ENCODE data around the gene SDHD. TPM values are rescaled to one million over a fixed set of nuclear protein-coding genes. Genes with fewer than 3 reads are reported as not detected.

Gene SDHD
- total and polyA plus RNA-seq, 9 of the 15 experiments (the other 6 are each of a cell fraction or from before 2014, with no cell fraction given) = 150 to 1,225 (median 215) TPM

DNA sequence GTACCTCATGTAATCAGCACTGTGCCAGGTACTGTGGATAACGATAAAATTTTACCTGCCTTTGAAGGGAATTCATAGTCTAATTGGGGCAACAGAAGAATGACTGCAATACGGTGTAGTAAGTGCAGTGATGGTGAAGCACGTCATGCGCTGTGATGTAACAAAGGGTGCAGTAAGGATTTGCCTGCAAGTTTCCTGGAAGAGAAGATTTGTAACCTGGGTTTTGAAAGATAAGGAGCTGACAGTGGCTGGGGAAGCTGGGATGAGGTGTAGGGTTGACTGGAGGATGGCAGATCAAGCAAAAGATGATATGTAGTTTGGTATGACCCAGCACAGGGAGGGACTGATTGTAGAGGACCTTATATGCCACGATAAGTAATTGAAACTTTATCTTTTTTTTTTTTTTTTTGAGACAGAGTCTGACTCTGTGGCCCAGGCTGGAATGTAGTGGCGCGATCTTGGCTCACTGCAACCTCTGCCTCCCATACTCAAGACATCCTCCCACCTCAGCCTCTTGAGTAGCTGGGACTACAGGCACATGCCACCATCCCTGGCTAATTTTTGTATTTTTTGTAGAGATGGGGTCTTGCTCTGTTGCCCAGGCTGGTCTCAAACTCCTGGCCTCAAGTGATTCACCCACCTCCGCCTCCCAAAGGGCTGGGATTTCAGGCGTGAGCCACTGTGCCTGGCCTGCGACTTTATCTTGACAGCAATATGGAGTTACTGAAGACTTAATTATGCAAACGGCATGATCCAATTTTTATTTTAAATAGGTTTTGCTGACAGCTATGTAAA, 11.3 kb downstream of the SDHD start (continued):
- TF ChIP-seq RBM15 (IDR thresholded peaks at IDR 0.05; ENCODE audit: insufficient read depth, low read length) (no peak), LCOR (CRISPR knock-in tag; IDR thresholded peaks at IDR 0.05) (no peak), NCOA1 (IDR thresholded peaks at IDR 0.05; ENCODE audit: low read depth) (peak; percentile 87), TCFL5 (CRISPR knock-in tag; conservative IDR thresholded peaks at IDR 0.05) (no peak), MYNN (IDR thresholded peaks at IDR 0.05) (no peak), MYNN (CRISPR knock-in tag; IDR thresholded peaks at IDR 0.05) (no peak), FOXA1 (IDR thresholded peaks at IDR 0.05; ENCODE audit: borderline replicate concordance) (no peak), NFIC (IDR thresholded peaks at IDR 0.05) (no peak), POU5F1 (IDR thresholded peaks at IDR 0.05; ENCODE audit: borderline replicate concordance, low read depth, low read length, partially characterized antibody) (no peak), NRF1 (conservative IDR thresholded peaks at IDR 0.05 in 1 of 2, IDR thresholded peaks at IDR 0.05 in 1 of 2) (peak; percentile 64 to 70), RBFOX2 (IDR thresholded peaks at IDR 0.05; ENCODE audit: low read depth, low read length) (no peak), ZNF23 (CRISPR knock-in tag; IDR thresholded peaks at IDR 0.05) (no peak), ZNF583 (CRISPR knock-in tag; IDR thresholded peaks at IDR 0.05) (no peak)
- TF ChIP-seq, protein P1, sequence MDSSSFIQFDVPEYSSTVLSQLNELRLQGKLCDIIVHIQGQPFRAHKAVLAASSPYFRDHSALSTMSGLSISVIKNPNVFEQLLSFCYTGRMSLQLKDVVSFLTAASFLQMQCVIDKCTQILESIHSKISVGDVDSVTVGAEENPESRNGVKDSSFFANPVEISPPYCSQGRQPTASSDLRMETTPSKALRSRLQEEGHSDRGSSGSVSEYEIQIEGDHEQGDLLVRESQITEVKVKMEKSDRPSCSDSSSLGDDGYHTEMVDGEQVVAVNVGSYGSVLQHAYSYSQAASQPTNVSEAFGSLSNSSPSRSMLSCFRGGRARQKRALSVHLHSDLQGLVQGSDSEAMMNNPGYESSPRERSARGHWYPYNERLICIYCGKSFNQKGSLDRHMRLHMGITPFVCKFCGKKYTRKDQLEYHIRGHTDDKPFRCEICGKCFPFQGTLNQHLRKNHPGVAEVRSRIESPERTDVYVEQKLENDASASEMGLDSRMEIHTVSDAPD (CRISPR knock-in tag; IDR thresholded peaks at IDR 0.05) = no peak
- TF ChIP-seq, protein P2, sequence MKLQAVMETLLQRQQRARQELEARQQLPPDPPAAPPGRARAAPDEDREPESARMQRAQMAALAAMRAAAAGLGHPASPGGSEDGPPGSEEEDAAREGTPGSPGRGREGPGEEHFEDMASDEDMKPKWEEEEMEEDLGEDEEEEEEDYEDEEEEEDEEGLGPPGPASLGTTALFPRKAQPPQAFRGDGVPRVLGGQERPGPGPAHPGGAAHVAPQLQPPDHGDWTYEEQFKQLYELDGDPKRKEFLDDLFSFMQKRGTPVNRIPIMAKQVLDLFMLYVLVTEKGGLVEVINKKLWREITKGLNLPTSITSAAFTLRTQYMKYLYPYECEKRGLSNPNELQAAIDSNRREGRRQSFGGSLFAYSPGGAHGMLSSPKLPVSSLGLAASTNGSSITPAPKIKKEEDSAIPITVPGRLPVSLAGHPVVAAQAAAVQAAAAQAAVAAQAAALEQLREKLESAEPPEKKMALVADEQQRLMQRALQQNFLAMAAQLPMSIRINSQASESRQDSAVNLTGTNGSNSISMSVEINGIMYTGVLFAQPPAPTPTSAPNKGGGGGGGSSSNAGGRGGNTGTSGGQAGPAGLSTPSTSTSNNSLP (IDR thresholded peaks at IDR 0.05; ENCODE audit: borderline replicate concordance, low read depth, low read length) = no peak
- TF ChIP-seq, protein P3, sequence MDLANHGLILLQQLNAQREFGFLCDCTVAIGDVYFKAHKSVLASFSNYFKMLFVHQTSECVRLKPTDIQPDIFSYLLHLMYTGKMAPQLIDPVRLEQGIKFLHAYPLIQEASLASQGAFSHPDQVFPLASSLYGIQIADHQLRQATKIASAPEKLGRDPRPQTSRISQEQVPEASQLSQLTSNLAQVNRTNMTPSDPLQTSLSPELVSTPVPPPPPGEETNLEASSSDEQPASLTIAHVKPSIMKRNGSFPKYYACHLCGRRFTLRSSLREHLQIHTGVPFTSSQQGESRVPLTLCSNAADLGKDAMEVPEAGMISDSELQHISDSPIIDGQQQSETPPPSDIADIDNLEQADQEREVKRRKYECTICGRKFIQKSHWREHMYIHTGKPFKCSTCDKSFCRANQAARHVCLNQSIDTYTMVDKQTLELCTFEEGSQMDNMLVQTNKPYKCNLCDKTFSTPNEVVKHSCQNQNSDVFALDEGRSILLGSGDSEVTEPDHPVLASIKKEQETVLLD (IDR thresholded peaks at IDR 0.05) = no peak; the same call in 1 of the 2 replicates
- TF ChIP-seq, protein P4, sequence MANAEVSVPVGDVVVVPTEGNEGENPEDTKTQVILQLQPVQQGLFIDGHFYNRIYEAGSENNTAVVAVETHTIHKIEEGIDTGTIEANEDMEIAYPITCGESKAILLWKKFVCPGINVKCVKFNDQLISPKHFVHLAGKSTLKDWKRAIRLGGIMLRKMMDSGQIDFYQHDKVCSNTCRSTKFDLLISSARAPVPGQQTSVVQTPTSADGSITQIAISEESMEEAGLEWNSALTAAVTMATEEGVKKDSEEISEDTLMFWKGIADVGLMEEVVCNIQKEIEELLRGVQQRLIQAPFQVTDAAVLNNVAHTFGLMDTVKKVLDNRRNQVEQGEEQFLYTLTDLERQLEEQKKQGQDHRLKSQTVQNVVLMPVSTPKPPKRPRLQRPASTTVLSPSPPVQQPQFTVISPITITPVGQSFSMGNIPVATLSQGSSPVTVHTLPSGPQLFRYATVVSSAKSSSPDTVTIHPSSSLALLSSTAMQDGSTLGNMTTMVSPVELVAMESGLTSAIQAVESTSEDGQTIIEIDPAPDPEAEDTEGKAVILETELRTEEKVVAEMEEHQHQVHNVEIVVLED (CRISPR knock-in tag; IDR thresholded peaks at IDR 0.05) = no peak

Measured in K562 (cell line).